ENCODE data around the gene RPL13. TPM values are rescaled to one million over a fixed set of nuclear protein-coding genes. Genes with fewer than 3 reads are reported as not detected.

The RPL13 gene
- total RNA-seq, result 1,000 to 10,000 TPM; 4,825 to 5,043 TPM
- polyA plus RNA-seq, result 1,000 to 10,000 TPM; 4,119 to 5,642 TPM

DNA sequence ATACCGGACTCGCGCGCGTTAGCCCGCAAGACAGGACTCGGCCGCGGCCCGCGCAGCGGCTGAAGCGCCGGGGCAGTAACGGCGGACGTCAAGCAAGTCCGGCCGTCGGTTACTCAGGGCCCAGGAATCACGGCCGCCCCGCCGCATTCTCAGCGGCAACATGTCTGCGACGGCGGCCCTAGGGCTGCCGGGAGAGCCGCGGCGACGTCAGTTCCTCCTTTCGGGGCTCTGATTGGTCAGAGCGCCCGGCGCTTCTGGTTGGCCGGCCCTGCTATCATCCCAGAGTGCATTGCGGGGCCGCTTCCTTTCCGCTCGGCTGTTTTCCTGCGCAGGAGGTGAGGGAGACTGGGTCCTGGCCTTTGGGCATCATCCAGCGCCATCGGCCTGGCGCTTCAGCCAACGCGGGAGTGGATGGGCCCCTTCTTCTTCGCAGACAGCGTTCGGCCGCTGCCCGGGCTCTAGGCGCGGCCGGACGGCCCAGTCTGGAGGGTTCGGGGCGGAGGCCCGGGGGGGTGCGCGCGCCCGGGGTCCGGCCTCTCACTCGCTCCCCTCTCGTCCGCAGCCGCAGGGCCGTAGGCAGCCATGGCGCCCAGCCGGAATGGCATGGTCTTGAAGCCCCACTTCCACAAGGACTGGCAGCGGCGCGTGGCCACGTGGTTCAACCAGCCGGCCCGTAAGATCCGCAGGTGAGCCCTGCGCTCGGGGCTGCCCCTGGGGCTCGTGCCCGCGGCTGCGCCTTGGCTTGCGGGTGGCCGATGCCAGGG is at the start of gene RPL13:
Gene RPL13, plus strand, starts transcription at position 305 of the 764 bp plus-strand sequence. Its CDS starts 278 bp downstream, at position 583.
- peak within 1 kb of the TSS; percentile 73 to 85 for H3K4me3 ChIP-seq (ENCODE audit: low read length in 2 of 2)
- Mint-ChIP-seq H3K9me3 (peaks cover 0 to 5% (median 0%) of the 10 kb centered on the region in 8 donors), H3K27ac (peak within 1 kb of the TSS; percentile 97 to 99 (median 98)), H3K27me3 (no peaks in the 10 kb centered on the region), H3K4me1 (peaks cover 32 to 66% (median 50%) of the 10 kb centered on the region in 4 donors), H3K36me3 (peaks cover 25 to 58% of the 10 kb centered on the region in 2 donors), H3K4me3 (peak within 1 kb of the TSS; percentile 95 to 99 (median 98))
- intact Hi-C loops (cut with micrococcal nuclease), result loop anchor here (1.0 to 10.0 kb wide), 5 partner anchors 26 to 320 kb away; partner anchors contain the start of genes ANKRD11, SPG7 and TCF25
- H3K36me3 ChIP-seq (ENCODE audit: insufficient read depth, low read length), result peaks cover 39% of the 10 kb centered on the region
- ChIA-PET POLR2A (ENCODE audit: partially characterized antibody) (interaction anchor here (1.0 to 2.0 kb wide), 9 partner anchors 11 to 245 kb away, joined by 3 to 9 read pairs (median 5); partner anchors contain the start of genes CHMP1A, SPATA33 and SPG7), CTCF (ENCODE audit: partially characterized antibody) (no interaction called here)
- no peaks in the 10 kb centered on the region for H3K9me3 ChIP-seq (ENCODE audit: control insufficient read depth in 1 of 2, low read length in 2 of 2)
- H3K27me3 ChIP-seq (ENCODE audit: insufficient read depth, low read length), result no peaks in the 10 kb centered on the region
- H3K27ac ChIP-seq (ENCODE audit: low read depth, low read length), result peak within 1 kb of the TSS; percentile 88
- peak; percentile 91 to 94 (median 93) for DNase-seq
- H3K4me1 ChIP-seq (ENCODE audit: insufficient read depth, low read length), result peaks cover 58% of the 10 kb centered on the region

DNA sequence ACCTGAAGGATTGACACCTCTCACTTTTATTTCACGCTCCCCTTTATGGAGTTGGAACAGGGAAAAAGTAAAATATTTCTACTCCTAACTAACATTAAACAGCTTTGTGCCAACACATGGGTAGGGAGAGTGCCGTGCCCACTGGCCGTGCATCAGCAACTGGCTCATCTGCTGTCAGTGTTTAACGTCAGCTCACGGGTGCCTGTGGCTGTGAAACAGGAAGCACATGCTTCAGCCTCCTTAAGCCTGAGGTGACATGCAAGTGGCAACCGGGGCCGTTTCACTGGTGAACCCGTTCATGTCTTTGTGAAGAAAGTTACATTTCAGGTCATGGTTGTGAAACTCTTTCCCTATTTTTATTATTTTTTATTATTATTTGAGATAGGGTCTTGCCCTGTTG is 49.1 kb upstream of the RPL13 start:
- POLR2A ChIA-PET (ENCODE audit: partially characterized antibody), result interaction anchor here (1.2 kb wide), 1 partner anchor 11 kb away, joined by 3 read pairs; no protein-coding TSS in a partner anchor
- Histone ChIP-seq H3K9me3 (ENCODE audit: control insufficient read depth in 1 of 2, low read length in 2 of 2) (no peaks in the 10 kb centered on the region), H3K36me3 (ENCODE audit: insufficient read depth, low read length) (peaks cover 30% of the 10 kb centered on the region), H3K4me1 (ENCODE audit: insufficient read depth, low read length) (peaks cover 24% of the 10 kb centered on the region), H3K4me3 (ENCODE audit: low read length in 2 of 2) (no peak overlapping the region), H3K27me3 (ENCODE audit: insufficient read depth, low read length) (no peaks in the 10 kb centered on the region), H3K27ac (ENCODE audit: low read depth, low read length) (no peak overlapping the region)
- Mint-ChIP-seq H3K4me1 (peaks cover 6 to 37% (median 21%) of the 10 kb centered on the region in 4 donors), H3K9me3 (no peaks in the 10 kb centered on the region), H3K4me3 (peak overlapping the region in 1 of 8 donors; percentile 17), H3K27ac (peak overlapping the region in 2 of 7 donors; percentile 59 to 68), H3K27me3 (no peaks in the 10 kb centered on the region), H3K36me3 (peaks cover 6 to 20% of the 10 kb centered on the region in 2 donors)
- CTCF ChIA-PET (ENCODE audit: partially characterized antibody), result interaction anchor here (0.9 kb wide), 1 partner anchor 15 kb away, joined by 3 read pairs; no protein-coding TSS in a partner anchor
- no peak for DNase-seq
- intact Hi-C loops (cut with micrococcal nuclease), result no loop called here

DNA sequence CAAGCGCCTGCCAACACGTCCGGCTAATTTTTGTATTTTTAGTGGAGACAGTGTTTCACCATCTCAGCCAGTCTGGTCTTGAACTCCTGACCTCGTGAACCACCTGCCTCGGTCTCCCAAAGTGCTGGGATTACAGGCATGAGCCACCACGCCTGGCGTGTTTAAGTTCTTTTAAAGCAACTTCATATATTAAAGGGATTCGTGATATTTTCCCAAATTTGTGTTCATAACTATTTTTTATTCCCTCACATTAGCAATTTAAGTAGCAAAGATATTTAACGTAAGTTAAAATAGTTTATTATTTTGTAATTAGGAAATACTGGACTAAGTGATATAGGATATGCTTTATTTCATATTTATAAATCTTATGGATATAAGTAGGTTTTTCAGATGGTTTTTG is 48.0 kb upstream of the RPL13 start:
- intact Hi-C loops (cut with micrococcal nuclease), result no loop called here
- Histone ChIP-seq H3K27ac (ENCODE audit: low read depth, low read length) (no peak overlapping the region), H3K36me3 (ENCODE audit: insufficient read depth, low read length) (peaks cover 30% of the 10 kb centered on the region), H3K4me1 (ENCODE audit: insufficient read depth, low read length) (peaks cover 15% of the 10 kb centered on the region), H3K4me3 (ENCODE audit: low read length in 2 of 2) (no peak overlapping the region), H3K27me3 (ENCODE audit: insufficient read depth, low read length) (no peaks in the 10 kb centered on the region), H3K9me3 (ENCODE audit: control insufficient read depth in 1 of 2, low read length in 2 of 2) (no peaks in the 10 kb centered on the region)
- POLR2A ChIA-PET (ENCODE audit: partially characterized antibody), result no interaction called here
- no peak for DNase-seq
- Mint-ChIP-seq H3K4me1 (peaks cover 3 to 26% (median 16%) of the 10 kb centered on the region in 4 donors), H3K27me3 (no peaks in the 10 kb centered on the region), H3K36me3 (peaks cover 14 to 24% of the 10 kb centered on the region in 2 donors), H3K4me3 (no peak overlapping the region), H3K27ac (peak overlapping the region in 1 of 7 donors; percentile 48), H3K9me3 (no peaks in the 10 kb centered on the region)
- CTCF ChIA-PET (ENCODE audit: partially characterized antibody), result no interaction called here

DNA sequence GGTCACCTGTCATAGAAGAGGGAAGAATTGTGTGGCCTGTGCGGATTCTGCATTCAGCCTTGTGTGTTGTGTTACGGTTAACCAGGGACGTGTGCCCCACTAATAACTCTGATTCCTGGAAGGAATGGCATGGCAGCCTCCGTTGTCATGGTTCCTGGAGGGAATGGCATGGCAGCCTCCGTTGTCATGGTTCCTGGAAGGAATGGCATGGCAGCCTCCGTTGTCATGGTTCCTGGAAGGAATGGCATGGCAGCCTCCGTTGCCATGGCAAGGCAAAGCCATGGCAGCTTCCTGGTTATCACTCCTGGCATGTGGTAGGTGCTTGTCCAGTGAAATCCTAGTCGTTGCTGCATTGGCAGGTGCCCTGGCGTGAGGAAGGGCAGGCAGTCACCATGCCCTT is 43.4 kb upstream of the RPL13 start:
- Histone ChIP-seq H3K9me3 (ENCODE audit: control insufficient read depth in 1 of 2, low read length in 2 of 2) (no peaks in the 10 kb centered on the region), H3K4me3 (ENCODE audit: low read length in 2 of 2) (no peak overlapping the region), H3K27ac (ENCODE audit: low read depth, low read length) (no peak overlapping the region), H3K4me1 (ENCODE audit: insufficient read depth, low read length) (no peaks in the 10 kb centered on the region), H3K27me3 (ENCODE audit: insufficient read depth, low read length) (no peaks in the 10 kb centered on the region), H3K36me3 (ENCODE audit: insufficient read depth, low read length) (peaks cover 35% of the 10 kb centered on the region)
- intact Hi-C loops (cut with micrococcal nuclease), result no loop called here
- DNase-seq, result no peak
- no peaks in the 10 kb centered on the region for H3K27me3 Mint-ChIP-seq
- POLR2A ChIA-PET (ENCODE audit: partially characterized antibody), result interaction anchor here (0.7 to 1.8 kb wide), 2 partner anchors 26 to 94 kb away, joined by 3 to 5 read pairs; no protein-coding TSS in a partner anchor
- no peak overlapping the region for H3K27ac Mint-ChIP-seq
- CTCF ChIA-PET (ENCODE audit: partially characterized antibody), result no interaction called here
- no peaks in the 10 kb centered on the region for H3K9me3 Mint-ChIP-seq
- peaks cover 3 to 15% (median 6%) of the 10 kb centered on the region in 4 donors for H3K4me1 Mint-ChIP-seq
- H3K4me3 Mint-ChIP-seq, result no peak overlapping the region
- peaks cover 31 to 39% of the 10 kb centered on the region in 2 donors for H3K36me3 Mint-ChIP-seq

DNA sequence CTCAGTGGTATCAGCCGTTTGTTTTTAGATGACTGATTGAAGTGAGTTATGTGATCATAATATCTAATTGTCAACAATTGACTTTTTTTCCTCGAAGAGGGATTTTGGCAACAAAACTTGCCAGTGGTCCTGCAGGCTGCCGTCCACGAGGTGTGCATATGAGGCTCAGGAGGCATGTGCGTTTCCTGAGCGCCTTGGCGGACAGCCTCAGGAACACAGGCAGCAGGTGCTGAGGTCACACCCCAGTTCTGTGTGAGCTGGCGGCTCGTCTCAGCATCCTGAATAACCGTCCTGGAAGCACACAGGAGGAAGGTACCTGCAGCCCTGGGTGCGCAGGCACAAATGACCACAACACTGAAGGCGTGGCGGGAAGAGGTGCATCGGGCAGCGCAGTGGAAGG is 40.6 kb upstream of the RPL13 start:
- peaks cover 38% of the 10 kb centered on the region for H3K36me3 ChIP-seq (ENCODE audit: insufficient read depth, low read length)
- POLR2A ChIA-PET (ENCODE audit: partially characterized antibody), result no interaction called here
- no peak overlapping the region for H3K27ac ChIP-seq (ENCODE audit: low read depth, low read length)
- H3K9me3 ChIP-seq (ENCODE audit: control insufficient read depth in 1 of 2, low read length in 2 of 2), result no peaks in the 10 kb centered on the region
- no peak overlapping the region for H3K4me3 Mint-ChIP-seq
- peak overlapping the region in 2 of 7 donors; percentile 48 to 68 for H3K27ac Mint-ChIP-seq
- no peak overlapping the region for H3K4me3 ChIP-seq (ENCODE audit: low read length in 2 of 2)
- CTCF ChIA-PET (ENCODE audit: partially characterized antibody), result no interaction called here
- H3K4me1 Mint-ChIP-seq, result peaks cover 0 to 10% (median 6%) of the 10 kb centered on the region in 4 donors
- H3K36me3 Mint-ChIP-seq, result peaks cover 30 to 50% of the 10 kb centered on the region in 2 donors
- no peaks in the 10 kb centered on the region for H3K27me3 ChIP-seq (ENCODE audit: insufficient read depth, low read length)
- DNase-seq, result no peak
- H3K9me3 Mint-ChIP-seq, result no peaks in the 10 kb centered on the region
- H3K27me3 Mint-ChIP-seq, result no peaks in the 10 kb centered on the region
- intact Hi-C loops (cut with micrococcal nuclease), result no loop called here
- no peaks in the 10 kb centered on the region for H3K4me1 ChIP-seq (ENCODE audit: insufficient read depth, low read length)

DNA sequence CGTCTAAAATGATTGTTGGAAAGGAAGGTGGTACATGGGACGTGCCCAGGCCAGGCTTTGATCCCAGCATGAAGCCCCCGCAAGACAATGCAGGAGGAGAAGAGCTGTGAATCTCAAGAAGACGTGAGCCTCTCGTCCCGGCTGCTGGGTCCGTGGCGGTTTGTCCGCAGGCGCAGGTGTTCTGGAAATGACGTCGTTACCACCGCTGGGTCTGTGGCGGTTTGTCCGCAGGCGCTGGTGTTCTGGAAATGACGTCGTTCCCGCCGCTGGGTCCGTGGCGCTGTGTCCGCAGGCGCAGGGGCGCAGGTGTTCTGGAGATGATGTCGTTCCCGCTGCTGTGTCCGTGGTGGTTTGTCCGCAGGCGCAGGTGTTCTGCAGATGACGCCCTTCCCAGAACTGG is 38.2 kb upstream of the RPL13 start:
- Histone ChIP-seq H3K27me3 (ENCODE audit: insufficient read depth, low read length) (no peaks in the 10 kb centered on the region), H3K27ac (ENCODE audit: low read depth, low read length) (no peak overlapping the region), H3K9me3 (ENCODE audit: control insufficient read depth in 1 of 2, low read length in 2 of 2) (no peaks in the 10 kb centered on the region), H3K4me3 (ENCODE audit: low read length in 2 of 2) (no peak overlapping the region), H3K36me3 (ENCODE audit: insufficient read depth, low read length) (peaks cover 55% of the 10 kb centered on the region), H3K4me1 (ENCODE audit: insufficient read depth, low read length) (no peaks in the 10 kb centered on the region)
- no peak for DNase-seq
- H3K9me3 Mint-ChIP-seq, result peaks cover 0 to under 1% (median 0%) of the 10 kb centered on the region in 8 donors
- H3K4me1 Mint-ChIP-seq, result peaks cover 0 to 10% (median 4%) of the 10 kb centered on the region in 4 donors
- intact Hi-C loops (cut with micrococcal nuclease), result no loop called here
- H3K36me3 Mint-ChIP-seq, result peaks cover 33 to 67% of the 10 kb centered on the region in 2 donors
- H3K27ac Mint-ChIP-seq, result peak overlapping the region in 1 of 7 donors; percentile 17
- H3K4me3 Mint-ChIP-seq, result no peak overlapping the region
- H3K27me3 Mint-ChIP-seq, result no peaks in the 10 kb centered on the region
- ChIA-PET POLR2A (ENCODE audit: partially characterized antibody) (interaction anchor here (0.9 kb wide), 1 partner anchor 11 kb away, joined by 3 read pairs; no protein-coding TSS in a partner anchor), CTCF (ENCODE audit: partially characterized antibody) (no interaction called here)

DNA sequence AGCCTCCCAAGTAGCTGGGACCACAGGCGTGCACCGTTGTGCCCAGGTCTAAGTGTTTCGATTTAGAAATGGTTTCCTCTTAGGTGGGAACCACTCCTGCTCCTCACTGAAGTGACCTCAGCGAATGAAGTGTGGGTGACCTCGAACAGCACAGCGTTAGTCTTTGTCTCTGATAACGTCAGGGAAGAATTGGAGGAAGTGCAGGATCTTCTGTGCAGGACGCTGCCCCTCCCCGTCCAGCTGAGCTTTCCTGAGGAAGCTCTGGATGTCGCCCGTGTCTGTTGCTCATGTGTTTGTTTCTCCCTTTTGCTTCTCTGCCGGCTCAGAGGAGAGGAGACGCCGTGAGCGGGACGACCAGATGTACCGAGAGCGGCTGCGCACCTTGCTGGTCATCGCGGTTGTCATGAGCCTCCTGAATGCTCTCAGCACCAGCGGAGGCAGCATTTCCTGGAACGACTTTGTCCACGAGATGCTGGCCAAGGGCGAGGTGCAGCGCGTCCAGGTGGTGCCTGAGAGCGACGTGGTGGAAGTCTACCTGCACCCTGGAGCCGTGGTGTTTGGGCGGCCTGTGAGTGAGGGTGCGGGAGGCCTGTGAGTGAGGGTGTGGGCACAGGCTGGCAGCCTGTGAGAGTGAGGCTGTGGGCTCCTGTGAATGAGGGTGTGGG is 36.7 kb upstream of the RPL13 start:
- no peaks in the 10 kb centered on the region for H3K9me3 ChIP-seq (ENCODE audit: control insufficient read depth in 1 of 2, low read length in 2 of 2)
- Mint-ChIP-seq H3K36me3 (peaks cover 23 to 66% of the 10 kb centered on the region in 2 donors), H3K27ac (peak overlapping the region in 1 of 7 donors; percentile 56), H3K27me3 (no peaks in the 10 kb centered on the region), H3K4me1 (peaks cover 0 to 4% (median 2%) of the 10 kb centered on the region in 4 donors), H3K9me3 (peaks cover 0 to 2% (median 0%) of the 10 kb centered on the region in 8 donors), H3K4me3 (no peak overlapping the region)
- ChIA-PET CTCF (ENCODE audit: partially characterized antibody) (no interaction called here), POLR2A (ENCODE audit: partially characterized antibody) (no interaction called here)
- no peak overlapping the region for H3K4me3 ChIP-seq (ENCODE audit: low read length in 2 of 2)
- DNase-seq, result no peak
- H3K36me3 ChIP-seq (ENCODE audit: insufficient read depth, low read length), result peaks cover 49% of the 10 kb centered on the region
- H3K27me3 ChIP-seq (ENCODE audit: insufficient read depth, low read length), result no peaks in the 10 kb centered on the region
- intact Hi-C loops (cut with micrococcal nuclease), result no loop called here
- no peaks in the 10 kb centered on the region for H3K4me1 ChIP-seq (ENCODE audit: insufficient read depth, low read length)
- no peak overlapping the region for H3K27ac ChIP-seq (ENCODE audit: low read depth, low read length)
